IMR-90 (cell line): ENCODE data around the gene SEC16B. TPM values are rescaled to one million over a fixed set of nuclear protein-coding genes. Genes with fewer than 3 reads are reported as not detected.

Experiments used
- ATAC-seq: fragments of 200-7000 bp; cut with Tn5 transposase; 2 replicates; pipeline ENCODE4 v1.9.1; 2020; ENCODE audit warnings: low read depth, mild to moderate bottlenecking, moderate library complexity
- BruUV-seq: library from RNA; stranded (reverse); fragments of 400-500 nt; replicated peaks from 2 replicates; lab custom pipeline; 2021; lab: Mats Ljungman, UMichigan
- CTCF ChIA-PET: fragments of 300-600 bp; formaldehyde crosslinking; extraction: SDS; loops from one replicate; lab custom pipeline; 2021; ENCODE audit warnings: antibody characterized with exemption; lab: Yijun Ruan, JAX
- POLR2A ChIA-PET: fragments of 300-600 bp; sonication (Branson Sonifier 250); formaldehyde crosslinking; loops from one replicate; lab custom pipeline; 2022; ENCODE audit warnings: antibody characterized with exemption; ENCODE audit not compliant: unreplicated experiment; lab: Charles Lee
- DNase-seq: peaks from one replicate; pipeline ENCODE4 v3.0.0; 2013
- H2AFZ ChIP-seq: replicated peaks from 2 replicates; pipeline ENCODE3; 2013; ENCODE audit warnings: low read length, mild to moderate bottlenecking; ENCODE audit not compliant: poor library complexity
- H2AK5ac ChIP-seq: 2 replicates; pipeline ENCODE4 v1.6.1; 2013; ENCODE audit warnings: low read depth, low read length, inconsistent platforms
- H2AK9ac ChIP-seq: replicated peaks from 2 replicates; pipeline ENCODE3; 2013; ENCODE audit warnings: mild to moderate bottlenecking, low read depth, low read length, moderate library complexity; ENCODE audit not compliant: poor library complexity
- H2BK120ac ChIP-seq: 2 replicates; pipeline ENCODE4 v1.6.1; 2013; ENCODE audit warnings: low read depth, low read length, inconsistent platforms
- H2BK15ac ChIP-seq: 3 replicates; pipeline ENCODE4 v1.6.1; 2013; ENCODE audit warnings: low read depth, low read length, inconsistent platforms
- H2BK20ac ChIP-seq: 2 replicates; pipeline ENCODE4 v1.6.1; 2013; ENCODE audit warnings: low read depth, mild to moderate bottlenecking, inconsistent platforms, low read length, moderate library complexity
- H2BK5ac ChIP-seq: 2 replicates; pipeline ENCODE4 v1.6.1; 2013; ENCODE audit warnings: mild to moderate bottlenecking, low read depth, low read length, inconsistent platforms; ENCODE audit not compliant: poor library complexity, severe bottlenecking
- H3K14ac ChIP-seq: replicated peaks from 2 replicates; pipeline ENCODE4 v1.6.1; 2013; ENCODE audit warnings: low read depth, low read length, inconsistent platforms
- H3K18ac ChIP-seq: 2 replicates; pipeline ENCODE4 v1.6.1; 2013; ENCODE audit warnings: low read depth, low read length, control low read depth
- H3K23ac ChIP-seq: 2 replicates; pipeline ENCODE4 v1.6.1; 2013; ENCODE audit warnings: low read depth, low read length, inconsistent platforms
- H3K27ac ChIP-seq: 2 replicates; pipeline ENCODE4 v1.5.1; 2013; ENCODE audit warnings: mild to moderate bottlenecking, control low read depth, low read length; ENCODE audit not compliant: insufficient read depth
- H3K27me3 ChIP-seq: 2 replicates; pipeline ENCODE4 v1.6.1; 2013; ENCODE audit warnings: low read length; ENCODE audit not compliant: control insufficient read depth, insufficient read depth
- H3K36me3 ChIP-seq: 2 replicates; pipeline ENCODE4 v1.6.1; 2013; ENCODE audit warnings: low read length, mixed read lengths; ENCODE audit not compliant: control insufficient read depth, insufficient read depth
- H3K4ac ChIP-seq: 2 replicates; pipeline ENCODE4 v1.6.1; 2013; ENCODE audit warnings: low read depth, low read length, inconsistent platforms
- H3K4me1 ChIP-seq: 2 replicates; pipeline ENCODE4 v1.6.1; 2013; ENCODE audit warnings: low read length, mixed read lengths; ENCODE audit not compliant: control insufficient read depth, insufficient read depth
- H3K4me2 ChIP-seq: 2 replicates; pipeline ENCODE4 v1.6.1; 2013; ENCODE audit warnings: low read depth, mild to moderate bottlenecking, control low read depth, low read length, moderate library complexity
- H3K4me3 ChIP-seq: 2 replicates; pipeline ENCODE4 v1.5.1; 2013; ENCODE audit warnings: low read depth, mild to moderate bottlenecking, control low read depth, low read length, moderate library complexity; ENCODE audit not compliant: insufficient read depth
- H3K56ac ChIP-seq: 2 replicates; pipeline ENCODE4 v1.6.1; 2013; ENCODE audit warnings: low read length, inconsistent platforms; ENCODE audit not compliant: insufficient read depth; ENCODE audit errors: extremely low read depth
- H3K79me1 ChIP-seq, 2 experiments: 2 replicates each; pipeline ENCODE4 v1.6.1; 2013; ENCODE audit warnings: low read length in 2 of 2, inconsistent platforms in 1 of 2, low read depth in 1 of 2
- H3K9ac ChIP-seq: 2 replicates; pipeline ENCODE4 v1.6.1; 2013; ENCODE audit warnings: low read depth, low read length, control low read depth
- H3K9me1 ChIP-seq: 2 replicates; pipeline ENCODE4 v1.6.1; 2013; ENCODE audit warnings: low read length, inconsistent platforms; ENCODE audit not compliant: insufficient read depth
- H3K9me3 ChIP-seq: 2 replicates; pipeline ENCODE4 v1.6.1; 2013; ENCODE audit warnings: low read length; ENCODE audit not compliant: control insufficient read depth, insufficient read depth
- H4K20me1 ChIP-seq: 2 replicates; pipeline ENCODE4 v1.6.1; 2013; ENCODE audit warnings: low read length, inconsistent platforms; ENCODE audit not compliant: insufficient read depth
- H4K5ac ChIP-seq: 2 replicates; pipeline ENCODE4 v1.6.1; 2013; ENCODE audit warnings: mild to moderate bottlenecking, low read depth, low read length, control low read depth
- H4K8ac ChIP-seq, 2 experiments: 2 replicates each; pipeline ENCODE4 v1.6.1; 2013; ENCODE audit warnings: low read depth in 2 of 2, low read length in 2 of 2, control low read depth in 1 of 2, inconsistent platforms in 1 of 2
- H4K91ac ChIP-seq: 2 replicates; pipeline ENCODE4 v1.6.1; 2013; ENCODE audit warnings: low read depth, low read length, inconsistent platforms; ENCODE audit not compliant: insufficient read depth
- BHLHE40 ChIP-seq: fragments of 150-350 bp; IDR thresholded peaks from 2 replicates; pipeline ENCODE4 v1.6.1; 2016; ENCODE audit warnings: mild to moderate bottlenecking, low read depth, low read length
- CEBPB ChIP-seq: IDR thresholded peaks from 2 replicates; pipeline ENCODE4 v1.6.1; 2012; ENCODE audit warnings: low read depth, low read length, improper control_type of control experiment
- MAFK ChIP-seq: IDR thresholded peaks from 2 replicates; pipeline ENCODE4 v1.6.1; 2012; ENCODE audit warnings: low read depth, low read length, improper control_type of control experiment
- NFE2L2 ChIP-seq: fragments of 150-350 bp; IDR thresholded peaks from 2 replicates; pipeline ENCODE4 v1.6.1; 2016; ENCODE audit warnings: low read depth, mild to moderate bottlenecking, low read length
- RAD21 ChIP-seq: IDR thresholded peaks from 2 replicates; pipeline ENCODE4 v1.6.1; 2012; ENCODE audit warnings: low read length, improper control_type of control experiment
- RFX5 ChIP-seq: IDR thresholded peaks from 2 replicates; pipeline ENCODE4 v1.8.0; 2012; ENCODE audit warnings: low read depth, mild to moderate bottlenecking, low read length, moderate library complexity
- WGBS, 2 experiments: methylation state at CpG; one replicate each; pipeline versions ENCODE4 v1.1.5 to v1.1.7; 2013; ENCODE audit warnings: missing lambda C conversion rate in 2 of 2; ENCODE audit not compliant: insufficient read length in 1 of 2; ENCODE audit errors: extremely low coverage in 2 of 2; 5-methylcytosine and 5-hydroxymethylcytosine counted together
- dilution Hi-C: fragments of 300-500 bp; cut with HindIII; formaldehyde crosslinking; loops from one replicate; pipeline ENCODE4 v1.14.3; 2018; ENCODE audit warnings: low sequenced_read_pairs; ENCODE audit not compliant: unreplicated experiment
- in situ Hi-C: fragments of 300-500 bp; cut with MboI; formaldehyde crosslinking; loops from 3 replicates; pipeline ENCODE4 v1.14.3; 2019; ENCODE audit warnings: low sequenced_read_pairs, inconsistent platforms, mixed read lengths
- intact Hi-C: fragments of 100-400 bp; cut with micrococcal nuclease; formaldehyde crosslinking; loops from 2 replicates; pipeline ENCODE4 v1.10.0; 2022
- polyA plus RNA-seq, 3 experiments: library from polyadenylated mRNA; depleted of rRNA; stranded (reverse); fragments of >200 nt; gene quantifications; 2 replicates each; pipeline ENCODE4 v1.2.3, GENCODE V29; 2012; ENCODE audit warnings: low replicate concordance in 1 of 3
- total RNA-seq: library from RNA; depleted of rRNA; stranded (reverse); fragments of >200 nt; gene quantifications from 2 replicates; pipeline ENCODE4 v1.2.3, GENCODE V29; 2012

The SEC16B gene
- total and polyA plus RNA-seq, 2 of the 4 experiments (the other 2 are of a cell fraction), result 4.3 TPM

GRCh38 chr1:177937931-177938330 lies 31.9 kb downstream of the SEC16B start:
- H4K8ac ChIP-seq, result peak overlapping the region in 1 of 2 experiments; percentile 68; a peak in 2 of 4 replicates
- intact Hi-C loops, result no loop called here
- ATAC-seq (peak; percentile 91), DNase-seq (peak; percentile 88)
- dilution Hi-C loops, result no loop called here
- H3K4me2 ChIP-seq, result no peak overlapping the region; the same call in 1 of the 2 replicates
- 15% methylated on average over 4 of the region's 6 CpGs; no CpG with 5 or more reads in 1 of the 2 experiments for WGBS, 2 experiments
- no peaks in the 10 kb centered on the region for H3K36me3 ChIP-seq
- H2BK120ac ChIP-seq, result peak overlapping the region; percentile 77
- H3K4ac ChIP-seq, result peak overlapping the region; percentile 42
- H3K9ac ChIP-seq, result no peak overlapping the region
- no peaks in the 10 kb centered on the region for H3K79me1 ChIP-seq
- ChIA-PET POLR2A (no interaction called here), CTCF (interaction anchor here (0.6 to 0.9 kb wide), 2 partner anchors 10 to 1042 kb away, joined by 3 read pairs; no protein-coding TSS in a partner anchor)
- no peaks in the 10 kb centered on the region for H4K20me1 ChIP-seq
- H2AK5ac ChIP-seq, result peak overlapping the region; percentile 60
- peak overlapping the region; percentile 59 for H2BK5ac ChIP-seq
- H2AFZ ChIP-seq, result peak overlapping the region; percentile 59
- no peak overlapping the region for H3K23ac ChIP-seq
- H4K5ac ChIP-seq, result no peak overlapping the region; the same call in 1 of the 2 replicates
- in situ Hi-C loops, result no loop called here
- no peaks in the 10 kb centered on the region for H3K27me3 ChIP-seq
- no peak overlapping the region for H3K4me3 ChIP-seq
- BruUV-seq, result no TSS peak
- H3K4me1 ChIP-seq, result peaks cover 12% of the 10 kb centered on the region
- H3K14ac ChIP-seq, result no peak overlapping the region
- no peaks in the 10 kb centered on the region for H3K9me3 ChIP-seq
- no peak overlapping the region for H3K56ac ChIP-seq
- H2BK15ac ChIP-seq, result peak overlapping the region; percentile 70; the same call in 2 of the 3 replicates
- no peaks in the 10 kb centered on the region for H3K9me1 ChIP-seq
- no peak overlapping the region for H4K91ac ChIP-seq
- no peak for TF ChIP-seq RFX5
- TF ChIP-seq RAD21, result peak; percentile 8; the same call in 1 of the 2 replicates
- TF ChIP-seq MAFK, result peak; percentile 61
- peak; percentile 39; the same call in 1 of the 2 replicates for TF ChIP-seq NFE2L2
- peak; percentile 2; the same call in 1 of the 2 replicates for TF ChIP-seq CEBPB
- 0 out of 2 replicates have a peak, but pooled peaks have one; percentile 4 for TF ChIP-seq BHLHE40
- no peak overlapping the region for H2AK9ac ChIP-seq
- no peak overlapping the region for H3K27ac ChIP-seq
- peak overlapping the region; percentile 70; the same call in 1 of the 2 replicates for H3K18ac ChIP-seq
- peak overlapping the region; percentile 75 for H2BK20ac ChIP-seq
